ENCODE results near the gene PLIN5. TPM values are rescaled to one million over a fixed set of nuclear protein-coding genes. Genes with fewer than 3 reads are reported as not detected.

The PLIN5 gene
- total RNA-seq, 4 donors from 2014 or later = 1.8 to 16.4 (median 5.6) TPM

GRCh38 chr19:4521170-4521887, 13.7 kb downstream of the PLIN5 start:
- DNase-seq (ENCODE audit: low spot score in 2 of 2) = no peak
- TF ChIP-seq EP300 (IDR thresholded peaks at IDR 0.05) (no peak), CTCF (IDR thresholded peaks at IDR 0.05) (no peak), POLR2AphosphoS5 (IDR thresholded peaks at IDR 0.05) (no peak), POLR2A (IDR thresholded peaks at IDR 0.05) (no peak)
- Histone ChIP-seq H3K36me3 (no peaks in the 10 kb centered on the region), H3K27ac (no peak overlapping the region), H3K27me3 (peaks cover 7% of the 10 kb centered on the region), H3K4me3 (no peak overlapping the region), H3K9me3 (no peaks in the 10 kb centered on the region), H3K4me1 (peaks cover 14% of the 10 kb centered on the region)
- WGBS = 83% methylated on average over 11 of the region's 11 CpGs

- no peaks in the 10 kb centered on the region for H3K9me3 ChIP-seq
- WGBS = 33% methylated on average over 9 of the region's 9 CpGs
- H3K36me3 ChIP-seq = no peaks in the 10 kb centered on the region
- H3K27me3 ChIP-seq = peaks cover 7% of the 10 kb centered on the region
- no peak overlapping the region for H3K4me3 ChIP-seq
- TF ChIP-seq EP300 (IDR thresholded peaks at IDR 0.05) = no peak
- TF ChIP-seq CTCF (IDR thresholded peaks at IDR 0.05) = no peak
- no peak for TF ChIP-seq POLR2A (IDR thresholded peaks at IDR 0.05)
- TF ChIP-seq POLR2AphosphoS5 (IDR thresholded peaks at IDR 0.05) = no peak
- DNase-seq (ENCODE audit: low spot score in 2 of 2) = no peak
- no peak overlapping the region for H3K27ac ChIP-seq
- H3K4me1 ChIP-seq = peaks cover 14% of the 10 kb centered on the region
These were observed 15.3 kb downstream of the PLIN5 start for GRCh38 chr19:4519521-4520277.

- H3K4me3 ChIP-seq = no peak overlapping the region
- WGBS = no CpG with 5 or more reads among the region's 6 CpGs
- H3K9me3 ChIP-seq = no peaks in the 10 kb centered on the region
- peaks cover 14% of the 10 kb centered on the region for H3K4me1 ChIP-seq
- no peak for DNase-seq (ENCODE audit: low spot score in 2 of 2)
- H3K36me3 ChIP-seq = no peaks in the 10 kb centered on the region
- no peak overlapping the region for H3K27ac ChIP-seq
- H3K27me3 ChIP-seq = peaks cover 7% of the 10 kb centered on the region
- TF ChIP-seq CTCF (IDR thresholded peaks at IDR 0.05) (no peak), POLR2A (IDR thresholded peaks at IDR 0.05) (no peak), POLR2AphosphoS5 (IDR thresholded peaks at IDR 0.05) (no peak), EP300 (IDR thresholded peaks at IDR 0.05) (no peak)
These were observed 15.9 kb downstream of the PLIN5 start for GRCh38 chr19:4519172-4519496.

GRCh38 chr19:4518345-4519171, 16.5 kb downstream of the PLIN5 start, which contains the start of gene PLIN4:
PLIN4 (minus strand) TSS chr19:4518486; CDS start chr19:4518272, 214 bp downstream.
- Histone ChIP-seq H3K27ac (no peak within 1 kb of the TSS), H3K9me3 (no peaks in the 10 kb centered on the region), H3K4me1 (peaks cover 14% of the 10 kb centered on the region), H3K36me3 (no peaks in the 10 kb centered on the region), H3K4me3 (no peak within 1 kb of the TSS), H3K27me3 (peaks cover 7% of the 10 kb centered on the region)
- DNase-seq (ENCODE audit: low spot score in 2 of 2) = no peak
- 43% methylated on average over 23 of the region's 34 CpGs for WGBS
- TF ChIP-seq CTCF (IDR thresholded peaks at IDR 0.05) (no peak), EP300 (IDR thresholded peaks at IDR 0.05) (no peak), POLR2A (IDR thresholded peaks at IDR 0.05) (no peak), POLR2AphosphoS5 (IDR thresholded peaks at IDR 0.05) (no peak)
